KOPT-K1 (cell line): ENCODE measurements around the gene SPDEF.

Experiments
- H3K27ac ChIP-seq: fragments of 200-600 bp; sonication (generic); 2 replicates; pipeline ENCODE4 v1.5.1; 2016; ENCODE audit warnings: antibody characterized with exemption, mild to moderate bottlenecking, low read depth, low read length; ENCODE audit not compliant: poor library complexity, severe bottlenecking
- H3K36me3 ChIP-seq: fragments of 200-600 bp; sonication (generic); 2 replicates; pipeline ENCODE4 v1.5.1; 2017; ENCODE audit warnings: antibody characterized with exemption, mild to moderate bottlenecking, low read length, moderate library complexity; ENCODE audit not compliant: insufficient read depth
- H3K9me3 ChIP-seq: fragments of 200-600 bp; sonication (generic); 2 replicates; pipeline ENCODE4 v1.5.1; 2017; ENCODE audit warnings: antibody characterized with exemption, low read length, mild to moderate bottlenecking; ENCODE audit not compliant: insufficient read depth, poor library complexity, severe bottlenecking

Gene SPDEF

GRCh38 chr6:34587851-34588250, 31.7 kb upstream of the SPDEF start:
- no peak overlapping the region for H3K27ac ChIP-seq
- no peaks in the 10 kb centered on the region for H3K9me3 ChIP-seq
- peaks cover 49% of the 10 kb centered on the region for H3K36me3 ChIP-seq

DNA sequence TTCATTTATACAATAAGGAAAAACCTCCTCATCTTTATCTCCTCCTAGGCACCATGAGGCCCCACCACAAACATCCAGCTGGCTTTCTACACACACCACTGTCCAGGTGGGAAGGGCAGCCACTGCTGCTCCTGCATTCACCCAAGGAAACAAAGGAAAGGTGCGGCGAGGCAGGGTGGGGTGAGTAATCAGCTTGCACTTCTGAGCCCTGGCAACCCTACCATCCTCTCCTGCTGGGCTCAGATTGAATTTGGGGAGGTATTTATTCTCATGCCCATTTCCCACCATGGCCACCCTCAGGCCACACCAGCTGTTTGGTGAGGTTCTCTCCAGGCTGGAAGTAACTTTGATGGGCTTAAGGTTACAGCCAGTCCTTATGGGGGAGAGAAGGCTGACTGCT, 31.2 kb upstream of the SPDEF start:
- Histone ChIP-seq H3K27ac (no peak overlapping the region), H3K36me3 (peaks cover 49% of the 10 kb centered on the region), H3K9me3 (no peaks in the 10 kb centered on the region)

- Histone ChIP-seq H3K27ac (no peak overlapping the region), H3K36me3 (peaks cover 49% of the 10 kb centered on the region), H3K9me3 (no peaks in the 10 kb centered on the region)
Measured at GRCh38 chr6:34586327-34587040, 30.4 kb upstream of the SPDEF start.

GRCh38 chr6:34585512-34586061, 29.5 kb upstream of the SPDEF start:
- Histone ChIP-seq H3K9me3 (no peaks in the 10 kb centered on the region), H3K27ac (no peak overlapping the region), H3K36me3 (peaks cover 46% of the 10 kb centered on the region)

DNA sequence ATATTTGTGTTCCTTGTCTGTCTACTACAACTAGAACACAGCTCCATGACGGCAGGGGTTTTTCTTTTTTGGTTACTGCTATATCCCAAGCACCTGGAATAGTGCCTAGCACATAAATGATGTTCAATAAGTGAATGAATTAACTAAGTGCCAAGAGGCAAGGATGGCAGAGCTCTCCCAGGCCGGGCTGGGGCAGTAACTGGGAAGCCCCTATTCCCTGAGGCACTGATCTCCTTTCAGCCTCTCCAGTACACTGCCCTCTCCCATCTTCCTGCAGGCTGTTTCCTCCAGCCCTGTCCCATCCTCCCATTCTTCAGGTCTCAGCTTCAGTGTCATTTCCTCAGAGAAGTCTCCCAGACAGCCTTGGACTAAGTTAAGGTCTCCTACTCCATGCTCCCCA, 29.0 kb upstream of the SPDEF start:
- Histone ChIP-seq H3K27ac (no peak overlapping the region), H3K9me3 (no peaks in the 10 kb centered on the region), H3K36me3 (peaks cover 41% of the 10 kb centered on the region)

DNA sequence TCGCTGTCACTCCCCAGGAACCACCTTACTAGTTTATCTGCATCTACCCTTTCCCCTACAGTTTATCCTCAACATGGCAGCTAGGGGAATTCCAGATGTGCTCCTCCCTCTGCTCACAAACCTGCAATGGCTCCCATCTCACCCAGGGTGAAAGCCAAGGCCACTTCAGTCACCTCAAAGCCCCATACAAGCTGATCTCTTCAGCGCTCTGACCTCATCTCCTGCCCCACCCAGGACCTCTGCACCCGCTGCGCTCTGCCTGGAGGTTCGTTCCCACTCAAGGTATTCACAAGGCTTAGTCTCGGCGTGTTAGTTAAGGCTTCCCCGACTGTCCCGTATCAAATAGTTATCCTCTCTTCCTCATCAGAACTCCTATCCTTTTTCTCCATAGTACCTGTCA, 28.6 kb upstream of the SPDEF start:
- Histone ChIP-seq H3K27ac (no peak overlapping the region), H3K36me3 (peaks cover 37% of the 10 kb centered on the region), H3K9me3 (no peaks in the 10 kb centered on the region)

GRCh38 chr6:34583861-34584604, 27.9 kb upstream of the SPDEF start:
- H3K27ac ChIP-seq, result no peak overlapping the region
- H3K9me3 ChIP-seq, result no peaks in the 10 kb centered on the region
- H3K36me3 ChIP-seq, result peaks cover 30% of the 10 kb centered on the region

DNA sequence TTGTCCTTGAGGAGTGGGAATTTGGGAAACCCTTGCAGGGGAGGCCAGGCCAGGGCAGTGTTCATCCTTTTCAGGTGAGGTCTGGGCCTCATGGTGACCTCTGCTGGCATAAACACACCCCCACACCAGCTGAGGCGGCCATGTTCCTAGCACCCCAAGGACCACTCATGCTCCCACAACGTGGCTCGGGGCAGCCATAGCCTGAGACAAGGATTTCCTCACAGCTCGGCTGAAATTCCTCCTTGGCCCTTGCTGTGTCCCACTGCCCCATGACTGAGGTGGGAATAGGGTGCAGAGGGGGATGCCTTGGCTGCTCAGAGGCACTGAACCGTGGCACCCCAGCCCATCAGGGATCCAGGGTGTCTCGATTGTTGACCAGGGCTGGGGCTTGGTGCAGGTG, 27.3 kb upstream of the SPDEF start:
- Histone ChIP-seq H3K9me3 (no peaks in the 10 kb centered on the region), H3K27ac (no peak overlapping the region), H3K36me3 (peaks cover 25% of the 10 kb centered on the region; the same call in 1 of the 2 replicates)

DNA sequence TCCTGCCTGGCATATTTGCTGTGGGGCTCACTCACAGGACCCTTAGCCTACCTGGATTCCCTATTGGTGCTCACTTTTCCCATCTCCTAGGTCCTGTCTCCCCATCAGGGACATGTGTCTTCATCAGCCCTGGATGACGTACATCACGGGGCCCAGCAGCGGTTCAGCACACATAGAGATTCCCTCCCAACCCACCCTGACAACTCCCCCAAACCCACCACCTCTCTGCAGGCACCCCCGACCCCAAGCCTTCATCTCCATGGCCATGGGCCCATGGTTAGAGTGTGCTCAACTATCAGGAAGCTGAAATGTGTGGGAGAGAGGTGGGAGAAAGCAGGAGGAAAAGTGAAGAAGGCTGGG, 25.4 kb upstream of the SPDEF start:
- H3K36me3 ChIP-seq, result peaks cover 8% of the 10 kb centered on the region; the same call in 1 of the 2 replicates
- H3K9me3 ChIP-seq, result no peaks in the 10 kb centered on the region
- no peak overlapping the region for H3K27ac ChIP-seq

DNA sequence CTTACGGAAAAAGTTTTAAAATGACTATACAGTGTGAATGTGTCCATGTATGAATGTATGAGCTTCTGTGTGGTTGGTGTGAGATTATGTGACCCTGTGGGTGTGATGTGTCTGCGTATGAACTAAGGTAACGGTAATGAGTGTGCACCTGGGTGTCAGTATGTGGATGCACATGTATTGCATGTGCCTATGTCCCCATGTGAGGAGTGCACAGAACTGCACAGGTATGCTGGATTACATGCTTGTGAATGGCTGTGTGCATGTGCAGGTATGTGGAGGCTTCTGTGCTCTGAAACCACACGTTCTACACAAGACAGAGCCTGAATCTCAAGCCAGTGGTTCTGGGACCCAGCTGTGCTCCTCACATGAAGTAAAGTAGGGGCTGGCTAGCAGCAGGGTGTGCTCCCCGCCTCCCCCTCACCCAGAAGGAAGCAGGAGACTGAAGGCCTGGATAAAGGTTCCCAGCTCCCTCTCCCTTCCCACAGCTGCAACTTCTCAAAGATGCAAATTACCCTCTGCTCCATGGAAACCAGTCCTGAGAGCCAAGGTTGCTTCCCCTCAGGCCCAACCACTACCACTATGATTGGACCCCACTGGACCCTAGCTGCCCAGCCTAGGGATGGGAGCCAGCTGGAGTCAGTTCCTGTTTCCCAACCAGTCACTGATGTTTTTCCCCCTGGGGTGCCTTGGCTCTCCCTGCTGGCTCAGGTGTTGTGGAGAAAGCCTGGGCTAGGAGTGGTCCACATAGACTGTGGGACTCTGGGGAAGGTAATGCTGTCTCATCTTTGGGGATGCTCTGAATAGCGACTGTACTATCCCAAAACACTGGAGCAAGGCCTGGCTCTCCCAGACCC, 24.8 kb upstream of the SPDEF start:
- Histone ChIP-seq H3K9me3 (no peaks in the 10 kb centered on the region), H3K36me3 (peaks cover 4% of the 10 kb centered on the region; the same call in 1 of the 2 replicates), H3K27ac (no peak overlapping the region)

GRCh38 chr6:34578445-34579262, 22.5 kb upstream of the SPDEF start:
- peaks cover 4% of the 10 kb centered on the region; the same call in 1 of the 2 replicates for H3K36me3 ChIP-seq
- no peaks in the 10 kb centered on the region for H3K9me3 ChIP-seq
- no peak overlapping the region for H3K27ac ChIP-seq

DNA sequence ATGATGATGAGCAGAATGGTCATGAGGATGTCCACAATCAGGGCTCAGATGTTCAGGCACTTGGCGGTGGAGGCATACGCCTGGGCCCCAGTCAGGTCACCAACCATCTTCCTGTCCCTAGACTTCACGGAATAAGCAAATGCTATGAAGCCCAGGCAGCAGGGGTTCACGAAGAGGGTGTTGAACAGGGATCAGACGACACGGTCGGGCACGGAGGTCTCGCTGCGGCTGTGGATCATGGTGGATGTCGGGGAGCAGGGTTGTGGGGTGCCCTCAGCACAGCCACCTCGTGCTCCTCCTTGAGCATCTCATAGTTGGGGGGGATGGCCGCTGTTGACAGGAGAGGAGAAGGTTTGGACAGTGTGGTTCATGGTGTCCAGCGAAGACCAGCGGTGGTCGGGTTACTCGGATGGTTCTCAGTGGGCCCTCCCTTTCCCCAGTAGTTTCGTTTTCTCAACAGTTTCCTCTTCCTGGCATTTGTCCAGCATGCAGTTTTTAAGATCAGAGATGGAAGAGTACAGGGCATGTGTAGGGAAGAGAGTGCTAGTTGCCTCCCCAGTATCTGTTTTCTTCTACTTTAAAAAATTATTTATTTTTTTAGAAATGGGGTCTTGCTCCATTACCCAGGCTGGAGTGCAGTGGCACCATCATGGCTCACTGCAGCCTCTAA, 20.3 kb upstream of the SPDEF start:
- H3K27ac ChIP-seq, result no peak overlapping the region
- H3K36me3 ChIP-seq, result no peaks in the 10 kb centered on the region
- H3K9me3 ChIP-seq, result no peaks in the 10 kb centered on the region

GRCh38 chr6:34575326-34575725, 19.2 kb upstream of the SPDEF start:
- H3K9me3 ChIP-seq, result no peaks in the 10 kb centered on the region
- no peaks in the 10 kb centered on the region for H3K36me3 ChIP-seq
- H3K27ac ChIP-seq, result no peak overlapping the region
